ENCODE results near the gene PCED1B.
"Not testable (repeated sequence)": the region's sequence is repeated elsewhere in the genome, so short reads cannot be mapped to it uniquely, and the experiment has no call there.

The PCED1B gene

GRCh38 chr12:47205532-47206449 lies 126.4 kb downstream of the PCED1B start:
- H3K4me3 ChIP-seq (ENCODE audit: low read depth, low read length): no peak overlapping the region

- H3K4me3 ChIP-seq (ENCODE audit: low read depth, low read length): no peak overlapping the region
These were observed 127.3 kb downstream of the PCED1B start for GRCh38 chr12:47206450-47207339.

- H3K4me3 ChIP-seq (ENCODE audit: low read depth, low read length): no peak overlapping the region
These were observed 127.9 kb downstream of the PCED1B start for GRCh38 chr12:47207340-47207717.

GRCh38 chr12:47207829-47208248 lies 128.4 kb downstream of the PCED1B start:
- no peak overlapping the region for H3K4me3 ChIP-seq (ENCODE audit: low read depth, low read length)

- H3K4me3 ChIP-seq (ENCODE audit: low read depth, low read length): no peak overlapping the region
These were observed 129.6 kb downstream of the PCED1B start for GRCh38 chr12:47209014-47209413.

GRCh38 chr12:47210776-47211175 lies 131.4 kb downstream of the PCED1B start:
- H3K4me3 ChIP-seq (ENCODE audit: low read depth, low read length): no peak overlapping the region

- no peak overlapping the region for H3K4me3 ChIP-seq (ENCODE audit: low read depth, low read length)
These were observed 133.2 kb downstream of the PCED1B start for GRCh38 chr12:47212701-47213039.

GRCh38 chr12:47213396-47213795 lies 134.0 kb downstream of the PCED1B start:
- no peak overlapping the region for H3K4me3 ChIP-seq (ENCODE audit: low read depth, low read length)

- H3K4me3 ChIP-seq (ENCODE audit: low read depth, low read length): no peak overlapping the region
These were observed 134.7 kb downstream of the PCED1B start for GRCh38 chr12:47214001-47214619.

GRCh38 chr12:47214771-47215170 lies 135.3 kb downstream of the PCED1B start:
- no peak overlapping the region for H3K4me3 ChIP-seq (ENCODE audit: low read depth, low read length)

GRCh38 chr12:47216150-47216677 lies 136.8 kb downstream of the PCED1B start:
- H3K4me3 ChIP-seq (ENCODE audit: low read depth, low read length): no peak overlapping the region

- H3K4me3 ChIP-seq (ENCODE audit: low read depth, low read length): not testable (repeated sequence)
These were observed 138.1 kb downstream of the PCED1B start for GRCh38 chr12:47217595-47217869.

- no peak overlapping the region for H3K4me3 ChIP-seq (ENCODE audit: low read depth, low read length)
These were observed 138.8 kb downstream of the PCED1B start for GRCh38 chr12:47218191-47218654.

- no peak overlapping the region for H3K4me3 ChIP-seq (ENCODE audit: low read depth, low read length)
These were observed 139.8 kb downstream of the PCED1B start for GRCh38 chr12:47219243-47219642.

- no peak overlapping the region for H3K4me3 ChIP-seq (ENCODE audit: low read depth, low read length)
These were observed 142.0 kb downstream of the PCED1B start for GRCh38 chr12:47221256-47222023.

- H3K4me3 ChIP-seq (ENCODE audit: low read depth, low read length): no peak overlapping the region
These were observed 143.2 kb downstream of the PCED1B start for GRCh38 chr12:47222520-47223030.

GRCh38 chr12:47223031-47223847 lies 143.8 kb downstream of the PCED1B start:
- peak overlapping the region; percentile 10 for H3K4me3 ChIP-seq (ENCODE audit: low read depth, low read length)

GRCh38 chr12:47223848-47224213 lies 144.4 kb downstream of the PCED1B start:
- H3K4me3 ChIP-seq (ENCODE audit: low read depth, low read length): peak overlapping the region; percentile 10

- no peak overlapping the region for H3K4me3 ChIP-seq (ENCODE audit: low read depth, low read length)
These were observed 145.2 kb downstream of the PCED1B start for GRCh38 chr12:47224563-47225133.

Measured in iPS-11a (cell line).